ENCODE data around the gene PSG6. TPM values are rescaled to one million over a fixed set of nuclear protein-coding genes. Genes with fewer than 3 reads are reported as not detected.
"Not testable (repeated sequence)": the region's sequence is repeated elsewhere in the genome, so short reads cannot be mapped to it uniquely, and the experiment has no call there.

Gene PSG6
- total RNA-seq, 2 donors from 2014 or later, result not detected

- ATAC-seq; H3K9me3 ChIP-seq (ENCODE audit: control insufficient read depth, low read length, poor library complexity, severe bottlenecking); DNase-seq; H3K36me3 Mint-ChIP-seq (ENCODE audit: low read depth); H3K4me1 Mint-ChIP-seq; H3K4me3 Mint-ChIP-seq; H3K27ac Mint-ChIP-seq: not testable (repeated sequence)
- peaks cover 52% of the 10 kb centered on the region for H3K27me3 Mint-ChIP-seq
Observed at GRCh38 chr19:42923106-42923505, 5.4 kb upstream of the PSG6 start.

DNA sequence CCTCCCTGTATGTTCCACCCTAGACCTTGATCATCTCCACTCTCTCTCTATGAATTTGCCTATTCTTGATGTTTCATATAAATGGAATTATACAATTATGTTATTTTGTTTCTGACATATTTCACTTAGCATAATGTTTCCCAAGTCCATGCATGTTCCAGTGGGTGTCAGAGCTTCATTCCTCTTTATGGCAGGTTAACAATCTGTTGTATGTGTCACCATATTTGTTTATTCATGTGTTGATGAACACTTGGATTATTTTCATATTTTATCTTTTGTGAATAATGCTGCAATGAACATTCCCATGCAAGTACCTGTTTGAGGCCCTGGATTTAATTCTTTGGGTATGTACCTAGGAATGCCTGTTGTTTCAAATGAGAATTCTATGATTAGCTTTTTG is 3.3 kb upstream of the PSG6 start:
- not testable (repeated sequence) for H3K27ac Mint-ChIP-seq; ATAC-seq; H3K4me3 Mint-ChIP-seq; H3K36me3 Mint-ChIP-seq (ENCODE audit: low read depth); DNase-seq; H3K9me3 ChIP-seq (ENCODE audit: control insufficient read depth, low read length, poor library complexity, severe bottlenecking); H3K4me1 Mint-ChIP-seq
- H3K27me3 Mint-ChIP-seq, result peaks cover 35% of the 10 kb centered on the region

GRCh38 chr19:42919757-42920079 is 2.0 kb upstream of the PSG6 start:
- Mint-ChIP-seq H3K4me1 (no peaks in the 10 kb centered on the region), H3K27ac (no peak overlapping the region), H3K27me3 (peaks cover 31% of the 10 kb centered on the region), H3K4me3 (no peak overlapping the region), H3K36me3 (ENCODE audit: low read depth) (no peaks in the 10 kb centered on the region)
- no peak for DNase-seq
- ATAC-seq, result no peak
- no peaks in the 10 kb centered on the region for H3K9me3 ChIP-seq (ENCODE audit: control insufficient read depth, low read length, poor library complexity, severe bottlenecking)

DNA sequence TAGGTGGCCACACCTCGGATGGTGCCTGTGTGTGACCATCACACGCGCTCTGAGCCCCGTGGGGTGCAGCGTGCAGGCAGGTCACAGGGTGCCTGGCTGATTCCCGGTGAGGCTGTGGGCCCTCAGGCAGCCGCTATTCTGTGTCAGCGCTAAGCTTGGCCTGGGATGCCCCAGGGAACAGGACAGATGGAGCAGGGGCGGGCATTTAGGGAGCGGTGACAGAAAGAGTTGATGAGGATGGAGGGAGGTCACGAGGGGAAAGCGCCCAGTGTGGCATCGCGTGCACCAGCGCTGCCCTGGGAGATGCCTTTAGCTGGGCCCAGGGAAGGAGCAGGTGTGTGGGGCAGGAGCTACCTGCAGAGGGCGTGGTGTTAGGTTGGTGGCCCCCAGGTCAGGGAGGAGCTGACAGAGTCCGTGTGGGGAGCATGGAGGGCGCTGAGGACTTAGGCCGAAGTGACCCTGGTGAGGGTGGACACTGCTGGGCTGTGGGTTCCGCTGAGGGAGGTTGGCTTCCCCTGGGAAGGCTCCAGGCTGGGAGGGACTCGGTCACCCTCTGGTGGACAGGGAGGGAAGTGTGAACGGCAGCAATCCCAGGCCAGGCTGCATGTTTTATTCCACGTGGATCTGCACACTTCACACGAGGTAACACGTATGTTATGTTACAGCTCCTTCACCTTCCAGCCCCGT is 1.5 kb upstream of the PSG6 start:
- not testable (repeated sequence) for DNase-seq; H3K9me3 ChIP-seq (ENCODE audit: control insufficient read depth, low read length, poor library complexity, severe bottlenecking); ATAC-seq; H3K4me3 Mint-ChIP-seq; H3K27ac Mint-ChIP-seq; H3K36me3 Mint-ChIP-seq (ENCODE audit: low read depth); H3K4me1 Mint-ChIP-seq
- peaks cover 31% of the 10 kb centered on the region for H3K27me3 Mint-ChIP-seq

DNA sequence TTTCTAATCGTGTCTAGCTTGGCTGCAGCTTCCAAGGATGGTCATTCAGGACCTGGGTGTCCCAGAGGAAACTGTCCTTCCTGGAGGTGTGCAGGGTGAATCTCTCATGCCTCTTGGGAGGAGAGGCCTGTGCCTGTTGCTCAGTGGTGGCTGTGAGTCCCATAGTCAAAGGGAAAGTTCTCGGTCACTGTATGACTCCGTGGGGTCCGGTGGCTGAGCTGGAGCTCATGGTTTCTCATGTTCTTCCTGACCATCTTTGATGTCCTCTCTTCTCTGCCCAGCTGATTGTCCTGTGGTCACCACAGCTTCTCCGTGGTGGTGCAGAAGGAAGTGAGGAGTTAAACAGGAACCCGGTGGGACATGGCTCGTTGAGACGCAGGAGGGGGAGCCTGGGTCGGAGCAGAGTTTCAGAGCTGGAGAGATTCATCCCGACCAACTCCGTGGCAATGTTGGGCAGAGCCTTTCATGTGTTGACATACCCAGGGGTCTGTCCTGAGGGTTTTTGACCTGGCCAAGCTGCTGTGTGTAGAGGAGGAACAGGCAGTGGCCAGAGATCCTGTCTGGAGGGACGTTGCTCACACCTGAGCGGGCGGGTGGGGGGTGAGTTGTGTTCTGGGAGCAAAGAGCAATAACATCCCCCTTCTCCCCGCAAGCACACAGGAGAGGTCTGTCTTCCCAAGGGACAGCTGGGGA is 829 bp upstream of the PSG6 start:
- peaks cover 31% of the 10 kb centered on the region for H3K27me3 Mint-ChIP-seq
- not testable (repeated sequence) for H3K4me3 Mint-ChIP-seq; ATAC-seq; DNase-seq; H3K9me3 ChIP-seq (ENCODE audit: control insufficient read depth, low read length, poor library complexity, severe bottlenecking); H3K4me1 Mint-ChIP-seq; H3K36me3 Mint-ChIP-seq (ENCODE audit: low read depth); H3K27ac Mint-ChIP-seq

- H3K27ac Mint-ChIP-seq; H3K4me1 Mint-ChIP-seq; H3K4me3 Mint-ChIP-seq; H3K9me3 ChIP-seq (ENCODE audit: control insufficient read depth, low read length, poor library complexity, severe bottlenecking); DNase-seq; H3K36me3 Mint-ChIP-seq (ENCODE audit: low read depth); ATAC-seq: not testable (repeated sequence)
- peaks cover 26% of the 10 kb centered on the region for H3K27me3 Mint-ChIP-seq
Observed at GRCh38 chr19:42916931-42917330, 763 bp downstream of the PSG6 start.

- not testable (repeated sequence) for ATAC-seq; H3K9me3 ChIP-seq (ENCODE audit: control insufficient read depth, low read length, poor library complexity, severe bottlenecking); H3K4me3 Mint-ChIP-seq; H3K36me3 Mint-ChIP-seq (ENCODE audit: low read depth); DNase-seq; H3K4me1 Mint-ChIP-seq; H3K27ac Mint-ChIP-seq
- H3K27me3 Mint-ChIP-seq, result peaks cover 35% of the 10 kb centered on the region
Observed at GRCh38 chr19:42913516-42913915, 4.2 kb downstream of the PSG6 start.

- DNase-seq; H3K36me3 Mint-ChIP-seq (ENCODE audit: low read depth); H3K4me3 Mint-ChIP-seq; H3K9me3 ChIP-seq (ENCODE audit: control insufficient read depth, low read length, poor library complexity, severe bottlenecking); H3K27ac Mint-ChIP-seq; ATAC-seq; H3K4me1 Mint-ChIP-seq: not testable (repeated sequence)
- peaks cover 36% of the 10 kb centered on the region for H3K27me3 Mint-ChIP-seq
Observed at GRCh38 chr19:42912941-42913340, 4.8 kb downstream of the PSG6 start.

- not testable (repeated sequence) for H3K4me1 Mint-ChIP-seq; ATAC-seq; H3K27ac Mint-ChIP-seq; H3K4me3 Mint-ChIP-seq; H3K36me3 Mint-ChIP-seq (ENCODE audit: low read depth); H3K9me3 ChIP-seq (ENCODE audit: control insufficient read depth, low read length, poor library complexity, severe bottlenecking); DNase-seq
- H3K27me3 Mint-ChIP-seq, result peaks cover 48% of the 10 kb centered on the region
Observed at GRCh38 chr19:42911731-42912130, 6.0 kb downstream of the PSG6 start.

DNA sequence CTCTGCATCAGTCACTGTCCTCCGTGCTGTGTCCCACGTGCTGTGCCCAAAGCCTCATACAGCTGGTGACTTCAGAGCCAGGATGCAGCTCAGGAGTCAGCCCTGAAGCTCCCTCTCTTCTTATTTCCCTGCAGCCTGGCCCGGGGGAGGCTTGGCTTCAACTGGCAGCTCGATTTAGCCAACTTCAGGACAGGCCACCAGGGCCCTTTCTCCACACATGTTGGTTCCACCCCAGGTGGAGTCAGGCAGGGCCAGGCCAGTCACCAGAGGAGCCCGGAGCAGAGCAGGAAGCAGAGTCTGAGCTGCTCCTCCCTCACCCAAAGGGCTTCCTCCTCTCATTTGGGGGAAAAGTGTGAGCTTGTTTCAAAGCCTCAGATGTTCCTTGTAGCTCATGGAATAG is 11.5 kb downstream of the PSG6 start:
- H3K36me3 Mint-ChIP-seq (ENCODE audit: low read depth); H3K9me3 ChIP-seq (ENCODE audit: control insufficient read depth, low read length, poor library complexity, severe bottlenecking); DNase-seq; H3K4me1 Mint-ChIP-seq; H3K27ac Mint-ChIP-seq; ATAC-seq; H3K4me3 Mint-ChIP-seq: not testable (repeated sequence)
- H3K27me3 Mint-ChIP-seq, result peaks cover 71% of the 10 kb centered on the region

DNA sequence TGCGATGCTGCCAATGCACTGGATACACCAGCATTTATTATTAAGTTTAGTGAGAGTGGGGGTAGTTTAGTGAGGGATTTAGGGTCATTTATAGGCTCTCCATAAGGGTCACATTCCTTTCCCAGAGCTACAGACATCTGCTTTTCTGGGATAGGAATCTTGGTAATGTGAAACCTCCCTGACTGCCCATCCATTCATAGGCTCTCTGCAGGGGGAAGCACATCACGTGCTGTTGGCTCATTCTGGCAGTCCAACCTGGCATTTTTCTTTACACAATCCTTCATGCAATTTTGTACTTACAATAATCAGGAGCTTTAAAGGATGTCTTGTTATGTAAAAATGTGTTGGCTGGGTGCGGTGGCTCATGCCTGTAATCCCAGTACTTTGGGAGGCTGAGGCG is 17.1 kb downstream of the PSG6 start:
- H3K4me1 Mint-ChIP-seq; H3K36me3 Mint-ChIP-seq (ENCODE audit: low read depth); H3K27ac Mint-ChIP-seq; DNase-seq; ATAC-seq; H3K4me3 Mint-ChIP-seq; H3K9me3 ChIP-seq (ENCODE audit: control insufficient read depth, low read length, poor library complexity, severe bottlenecking): not testable (repeated sequence)
- peaks cover 64% of the 10 kb centered on the region for H3K27me3 Mint-ChIP-seq

GRCh38 chr19:42899674-42900073 is 18.0 kb downstream of the PSG6 start:
- H3K4me1 Mint-ChIP-seq; H3K27ac Mint-ChIP-seq; H3K36me3 Mint-ChIP-seq (ENCODE audit: low read depth); ATAC-seq; DNase-seq; H3K4me3 Mint-ChIP-seq; H3K9me3 ChIP-seq (ENCODE audit: control insufficient read depth, low read length, poor library complexity, severe bottlenecking): not testable (repeated sequence)
- peaks cover 56% of the 10 kb centered on the region for H3K27me3 Mint-ChIP-seq

DNA sequence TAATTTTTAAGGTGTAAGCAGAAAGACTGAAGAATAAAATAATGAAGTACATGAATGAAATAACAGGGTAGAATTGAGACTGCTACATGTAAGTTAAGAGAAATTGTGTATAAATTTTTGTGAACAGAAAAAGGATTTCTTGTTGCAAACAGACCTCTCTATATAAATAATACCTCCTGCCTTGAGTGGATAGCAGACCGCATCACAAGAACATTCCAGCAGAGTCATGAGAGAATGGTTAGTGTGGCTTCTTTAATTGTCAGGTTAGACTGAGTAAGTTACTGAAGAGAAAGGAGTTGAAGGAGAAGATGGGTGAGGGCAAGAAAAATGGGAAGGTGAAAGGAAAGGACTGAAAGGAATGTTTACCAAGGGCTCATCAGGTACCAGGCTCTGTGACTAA is 18.6 kb downstream of the PSG6 start:
- H3K4me3 Mint-ChIP-seq; ATAC-seq; H3K27ac Mint-ChIP-seq; H3K9me3 ChIP-seq (ENCODE audit: control insufficient read depth, low read length, poor library complexity, severe bottlenecking); H3K36me3 Mint-ChIP-seq (ENCODE audit: low read depth); H3K4me1 Mint-ChIP-seq; DNase-seq: not testable (repeated sequence)
- peaks cover 54% of the 10 kb centered on the region for H3K27me3 Mint-ChIP-seq

- DNase-seq; H3K4me1 Mint-ChIP-seq; H3K9me3 ChIP-seq (ENCODE audit: control insufficient read depth, low read length, poor library complexity, severe bottlenecking); H3K27ac Mint-ChIP-seq; H3K4me3 Mint-ChIP-seq; ATAC-seq; H3K36me3 Mint-ChIP-seq (ENCODE audit: low read depth): not testable (repeated sequence)
- H3K27me3 Mint-ChIP-seq, result peaks cover 54% of the 10 kb centered on the region
Observed at GRCh38 chr19:42898656-42899055, 19.0 kb downstream of the PSG6 start.
